WERI-Rb-1 (cell line): ENCODE data around the gene ST8SIA6.

Experiments
- DNase-seq: peaks from one replicate; pipeline ENCODE4 v3.0.0-alpha.2; 2020
- H3K27ac ChIP-seq: fragments of 250-450 bp; sonication (Bioruptor Pico); 2 replicates; pipeline ENCODE4 v1.5.1; 2020; ENCODE audit warnings: mild to moderate bottlenecking, moderate library complexity
- H3K27me3 ChIP-seq: fragments of 250-450 bp; sonication (Bioruptor Pico); 2 replicates; pipeline ENCODE4 v1.5.1; 2021; ENCODE audit warnings: mild to moderate bottlenecking, low read depth, moderate library complexity; ENCODE audit not compliant: insufficient read depth, severe bottlenecking
- H3K36me3 ChIP-seq: fragments of 250-450 bp; sonication (Bioruptor Pico); 2 replicates; pipeline ENCODE4 v1.5.1; 2020; ENCODE audit warnings: mild to moderate bottlenecking, moderate library complexity
- H3K4me3 ChIP-seq: 2 replicates; pipeline ENCODE4 v1.5.1; 2011; ENCODE audit warnings: low read depth, mild to moderate bottlenecking, control low read depth, low read length
- H3K9me3 ChIP-seq: fragments of 250-450 bp; sonication (Bioruptor Pico); 2 replicates; pipeline ENCODE4 v1.5.1; 2021; ENCODE audit warnings: mild to moderate bottlenecking, moderate library complexity; ENCODE audit not compliant: severe bottlenecking
- TF ChIP-seq, protein P1 (sequence below): IDR thresholded peaks from 2 replicates; pipeline ENCODE4 v1.5.1; 2011; ENCODE audit warnings: low read depth, mild to moderate bottlenecking, control low read depth, inconsistent platforms, low read length

Gene ST8SIA6

DNA sequence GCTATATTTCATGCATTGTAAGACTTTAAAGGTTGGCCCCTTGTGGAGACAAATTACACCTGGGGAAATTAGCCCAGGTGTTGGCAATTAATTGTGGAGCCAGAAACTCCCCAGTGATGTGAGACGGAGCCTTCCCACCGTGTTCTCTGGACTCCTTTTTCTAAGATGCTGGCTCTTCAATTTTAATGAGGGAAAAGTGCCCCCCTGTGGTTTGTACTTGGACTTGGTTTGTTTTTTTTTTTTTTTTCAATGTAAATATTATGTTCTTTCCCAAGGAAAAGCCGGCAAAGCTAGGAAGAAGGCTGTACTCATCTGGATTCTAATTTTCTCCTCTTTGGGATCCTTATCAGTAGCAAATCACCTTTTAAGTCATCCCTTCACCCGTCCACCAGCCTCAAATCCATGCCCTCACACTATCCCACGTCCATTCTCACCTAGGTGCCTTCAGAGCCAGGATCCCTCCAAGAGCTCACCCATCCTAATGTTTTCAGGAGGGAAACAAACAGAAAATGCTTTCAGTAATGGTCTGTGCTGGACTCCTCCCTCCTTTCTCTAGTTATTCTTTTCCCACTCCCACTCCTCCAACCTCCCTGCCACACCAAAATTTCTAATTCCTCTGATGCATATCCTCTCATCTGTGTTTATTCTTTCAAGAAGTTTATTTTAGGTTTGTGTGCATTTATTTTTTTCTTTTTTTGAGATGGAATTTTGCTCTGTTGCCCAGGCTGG is 20.4 kb upstream of the ST8SIA6 start:
- no peak overlapping the region for H3K27ac ChIP-seq
- no peaks in the 10 kb centered on the region for H3K9me3 ChIP-seq
- no peak for DNase-seq
- H3K27me3 ChIP-seq, result no peaks in the 10 kb centered on the region
- H3K36me3 ChIP-seq, result no peaks in the 10 kb centered on the region
- TF ChIP-seq, protein P1, sequence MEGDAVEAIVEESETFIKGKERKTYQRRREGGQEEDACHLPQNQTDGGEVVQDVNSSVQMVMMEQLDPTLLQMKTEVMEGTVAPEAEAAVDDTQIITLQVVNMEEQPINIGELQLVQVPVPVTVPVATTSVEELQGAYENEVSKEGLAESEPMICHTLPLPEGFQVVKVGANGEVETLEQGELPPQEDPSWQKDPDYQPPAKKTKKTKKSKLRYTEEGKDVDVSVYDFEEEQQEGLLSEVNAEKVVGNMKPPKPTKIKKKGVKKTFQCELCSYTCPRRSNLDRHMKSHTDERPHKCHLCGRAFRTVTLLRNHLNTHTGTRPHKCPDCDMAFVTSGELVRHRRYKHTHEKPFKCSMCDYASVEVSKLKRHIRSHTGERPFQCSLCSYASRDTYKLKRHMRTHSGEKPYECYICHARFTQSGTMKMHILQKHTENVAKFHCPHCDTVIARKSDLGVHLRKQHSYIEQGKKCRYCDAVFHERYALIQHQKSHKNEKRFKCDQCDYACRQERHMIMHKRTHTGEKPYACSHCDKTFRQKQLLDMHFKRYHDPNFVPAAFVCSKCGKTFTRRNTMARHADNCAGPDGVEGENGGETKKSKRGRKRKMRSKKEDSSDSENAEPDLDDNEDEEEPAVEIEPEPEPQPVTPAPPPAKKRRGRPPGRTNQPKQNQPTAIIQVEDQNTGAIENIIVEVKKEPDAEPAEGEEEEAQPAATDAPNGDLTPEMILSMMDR, result no peak
- H3K4me3 ChIP-seq, result no peak overlapping the region

GRCh38 chr10:17473228-17473950 is 19.0 kb upstream of the ST8SIA6 start:
- Histone ChIP-seq H3K4me3 (no peak overlapping the region), H3K27ac (no peak overlapping the region)
- no peak for DNase-seq

GRCh38 chr10:17472481-17473227 is 18.3 kb upstream of the ST8SIA6 start:
- H3K4me3 ChIP-seq, result no peak overlapping the region
- DNase-seq, result no peak
- no peak overlapping the region for H3K27ac ChIP-seq
- no peaks in the 10 kb centered on the region for H3K9me3 ChIP-seq
- no peaks in the 10 kb centered on the region for H3K27me3 ChIP-seq
- TF ChIP-seq, protein P1, result no peak
- H3K36me3 ChIP-seq, result no peaks in the 10 kb centered on the region

More at GRCh38 chr10:17473228-17473950, 19.0 kb upstream of the ST8SIA6 start:
- Histone ChIP-seq H3K9me3 (no peaks in the 10 kb centered on the region), H3K27me3 (no peaks in the 10 kb centered on the region), H3K36me3 (no peaks in the 10 kb centered on the region)
- TF ChIP-seq, protein P1, result no peak

GRCh38 chr10:17470246-17470645 is 15.9 kb upstream of the ST8SIA6 start:
- TF ChIP-seq, protein P1, result no peak

DNA sequence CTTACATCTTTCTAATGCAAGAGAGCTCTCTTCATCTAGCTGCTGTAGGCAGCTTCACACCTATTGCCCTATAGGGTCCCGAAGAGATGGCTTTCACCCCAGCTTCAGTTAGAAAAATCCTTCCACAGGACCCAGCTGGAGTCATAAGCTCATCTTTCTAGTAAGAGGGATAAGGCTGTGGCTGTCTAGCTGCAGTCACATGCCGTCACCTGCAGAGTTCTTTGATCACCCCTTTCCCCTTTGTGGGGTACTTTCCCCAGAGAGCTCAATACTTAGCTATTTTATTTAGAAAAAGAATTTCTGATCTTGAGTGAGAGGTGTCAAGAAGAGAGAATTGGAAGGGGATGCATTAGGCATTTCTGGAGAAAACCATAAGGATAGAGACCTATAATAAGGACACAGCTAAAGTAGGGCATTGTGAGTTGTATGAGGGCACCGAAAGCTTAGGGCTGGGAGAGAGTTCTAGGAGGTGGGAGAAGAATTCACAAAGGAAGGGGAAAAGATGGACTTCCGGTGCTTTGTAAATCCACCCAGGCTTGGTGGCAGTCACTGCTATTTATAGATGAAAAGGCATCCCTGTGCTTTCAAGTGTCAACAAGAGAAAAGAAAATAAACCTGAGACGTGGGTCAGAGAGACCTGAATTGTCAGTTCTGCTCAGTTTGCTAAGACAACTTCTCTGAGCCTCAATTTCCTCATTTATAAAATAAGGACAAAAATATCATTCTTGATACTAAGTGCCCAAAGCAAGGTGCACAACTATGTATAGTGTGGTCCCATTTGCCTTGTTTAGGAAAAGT is 11.1 kb upstream of the ST8SIA6 start:
- TF ChIP-seq, protein P1, result no peak
- DNase-seq, result no peak

More at GRCh38 chr10:17470246-17470645, 15.9 kb upstream of the ST8SIA6 start:
- Histone ChIP-seq H3K4me3 (no peak overlapping the region), H3K27me3 (no peaks in the 10 kb centered on the region), H3K36me3 (no peaks in the 10 kb centered on the region), H3K9me3 (no peaks in the 10 kb centered on the region), H3K27ac (no peak overlapping the region)
- DNase-seq, result no peak

More for the DNA sequence above, 11.1 kb upstream of the ST8SIA6 start:
- no peaks in the 10 kb centered on the region for H3K9me3 ChIP-seq
- no peaks in the 10 kb centered on the region for H3K27me3 ChIP-seq
- no peak overlapping the region for H3K27ac ChIP-seq
- no peaks in the 10 kb centered on the region for H3K36me3 ChIP-seq
- no peak overlapping the region for H3K4me3 ChIP-seq
